H7 (cell line): ENCODE data around the gene NF2. TPM values are rescaled to one million over a fixed set of nuclear protein-coding genes. Genes with fewer than 3 reads are reported as not detected.

Source experiments
- DNase-seq: peaks from one replicate; pipeline ENCODE4 v3.0.0; 2012
- H3K27me3 ChIP-seq: 2 replicates; pipeline ENCODE4 v1.6.0; 2011; ENCODE audit warnings: mild to moderate bottlenecking, low read length; ENCODE audit not compliant: control insufficient read depth, insufficient read depth
- H3K36me3 ChIP-seq: replicated peaks from 2 replicates; pipeline ENCODE4 v1.5.1; 2011; ENCODE audit warnings: low read length; ENCODE audit not compliant: control insufficient read depth, insufficient read depth
- H3K4me3 ChIP-seq: 2 replicates; pipeline ENCODE4 v1.5.1; 2011; ENCODE audit warnings: low read depth, mild to moderate bottlenecking, control low read depth, low read length, moderate library complexity; ENCODE audit not compliant: insufficient read depth
- total RNA-seq: library from RNA; depleted of rRNA; stranded (reverse); fragments of >200 nt; shearing (Covaris generic); gene quantifications from 2 replicates; pipeline ENCODE4 v1.2.3, GENCODE V29; 2014

The NF2 gene
- total RNA-seq, 1 experiment from 2014 or later, result 52.0 TPM

DNA sequence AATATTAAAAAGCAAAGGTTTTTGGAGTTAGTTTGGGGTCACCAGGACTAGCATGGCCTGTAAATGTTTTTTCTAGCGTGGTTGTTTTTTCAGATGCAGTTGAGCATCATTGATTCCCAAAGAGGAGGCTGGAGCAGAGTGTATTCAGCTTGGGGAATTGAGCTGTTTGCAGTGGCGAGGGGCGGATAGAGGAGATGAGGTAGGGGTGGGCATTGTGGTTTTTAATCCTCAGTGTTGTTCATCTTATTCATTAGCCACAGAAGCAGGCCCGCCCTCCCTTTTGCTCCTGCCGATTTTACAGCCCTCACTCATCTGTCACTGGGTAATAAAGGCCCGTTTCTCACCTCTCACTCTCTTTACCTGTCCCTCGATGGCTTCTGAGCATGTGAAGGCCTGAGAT, 51.4 kb downstream of the NF2 start:
- DNase-seq, result no peak
- Histone ChIP-seq H3K4me3 (no peak overlapping the region), H3K36me3 (peaks cover 3% of the 10 kb centered on the region), H3K27me3 (no peaks in the 10 kb centered on the region)

DNA sequence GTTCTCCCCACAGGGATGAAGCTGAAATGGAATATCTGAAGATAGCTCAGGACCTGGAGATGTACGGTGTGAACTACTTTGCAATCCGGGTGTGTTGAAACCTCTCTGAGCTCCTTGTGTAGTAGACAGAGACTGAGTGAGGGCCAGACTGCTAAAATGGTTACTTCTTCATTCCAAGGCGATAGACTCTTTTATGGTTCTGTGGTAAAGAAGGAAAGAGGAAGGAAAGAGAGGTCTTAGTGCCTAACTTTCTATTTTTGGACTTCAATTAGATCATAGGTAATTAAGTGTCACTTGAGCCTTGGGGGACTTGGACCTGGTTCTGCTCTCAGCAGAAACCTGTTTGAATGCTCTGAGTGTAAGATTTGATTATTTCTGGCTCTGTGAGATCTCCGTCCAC, 54.7 kb downstream of the NF2 start:
- H3K36me3 ChIP-seq, result peaks cover 7% of the 10 kb centered on the region

DNA sequence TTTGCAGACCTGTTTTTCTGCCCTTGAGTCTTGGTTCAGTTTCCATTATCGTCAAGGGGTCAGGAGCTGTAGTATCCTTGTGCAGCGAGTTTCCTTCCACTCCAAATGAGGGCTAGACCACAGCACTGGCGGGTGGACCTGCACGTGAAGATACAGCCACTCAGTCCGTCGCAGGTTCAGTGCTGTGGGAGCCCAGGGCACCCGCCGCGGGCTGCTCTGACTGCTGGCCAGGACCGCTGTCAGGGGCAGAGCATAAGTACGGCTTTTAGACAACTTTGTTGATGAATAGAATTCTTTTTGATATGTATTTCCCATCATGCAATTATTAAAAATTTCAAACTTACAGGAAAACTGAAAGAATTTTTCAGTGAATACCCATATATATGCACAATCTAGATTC, 56.6 kb downstream of the NF2 start:
- no peak for DNase-seq
- Histone ChIP-seq H3K4me3 (no peak overlapping the region), H3K27me3 (no peaks in the 10 kb centered on the region), H3K36me3 (peaks cover 9% of the 10 kb centered on the region)

More for the DNA sequence above, 54.7 kb downstream of the NF2 start:
- DNase-seq, result no peak
- H3K27me3 ChIP-seq, result no peaks in the 10 kb centered on the region
- no peak overlapping the region for H3K4me3 ChIP-seq

DNA sequence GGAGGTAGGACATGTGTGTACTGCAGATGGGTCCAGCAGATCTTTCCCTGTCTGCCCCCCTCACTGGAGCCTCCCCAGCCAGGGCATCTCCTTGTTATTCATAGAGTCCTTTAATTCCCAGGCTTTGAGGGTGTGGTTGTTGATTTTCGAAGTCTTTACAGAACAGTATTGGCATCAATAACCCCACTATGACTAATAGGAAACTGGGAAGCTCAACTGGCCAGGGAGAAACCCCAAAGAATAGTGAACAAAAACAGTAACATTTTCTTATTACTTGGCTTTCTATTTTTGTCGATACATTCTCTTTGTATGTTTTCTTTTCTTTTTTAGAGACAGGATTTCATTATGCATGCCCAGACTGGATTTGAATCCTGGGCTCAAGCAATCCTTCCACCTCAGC, 57.9 kb downstream of the NF2 start:
- Histone ChIP-seq H3K4me3 (no peak overlapping the region), H3K36me3 (peaks cover 9% of the 10 kb centered on the region), H3K27me3 (no peaks in the 10 kb centered on the region)
- no peak for DNase-seq

DNA sequence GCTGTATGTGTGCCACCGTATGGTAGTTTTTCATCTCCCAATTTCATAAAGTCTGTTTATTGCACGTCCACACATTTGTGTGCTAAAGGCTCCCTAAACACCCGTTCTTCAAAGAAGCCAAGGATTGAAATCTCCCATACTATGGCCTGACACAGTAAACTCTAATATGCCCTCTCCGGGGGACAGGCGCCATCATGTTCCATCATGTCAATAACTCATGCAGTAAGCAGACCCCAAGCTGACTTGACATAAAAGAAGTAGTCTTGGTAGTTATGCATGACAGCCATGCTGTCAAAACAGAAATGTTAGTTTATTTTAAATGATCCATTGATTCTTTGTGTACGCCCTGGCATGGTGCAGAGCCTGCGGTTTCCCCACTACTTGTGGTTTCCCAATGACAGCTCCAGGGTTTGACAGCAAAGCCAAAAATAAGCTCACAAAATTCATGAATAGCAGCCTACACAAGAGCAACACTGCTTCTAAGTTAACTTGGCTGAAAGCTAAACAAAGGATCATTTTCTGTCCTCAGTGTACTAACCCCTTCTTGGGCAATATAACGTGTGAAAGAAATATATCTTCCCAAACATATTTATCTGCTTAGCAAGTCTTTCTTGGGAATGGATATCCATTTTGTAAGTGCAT, 59.9 kb downstream of the NF2 start:
- no peak for DNase-seq
- Histone ChIP-seq H3K4me3 (no peak overlapping the region), H3K27me3 (no peaks in the 10 kb centered on the region), H3K36me3 (peaks cover 6% of the 10 kb centered on the region)

DNA sequence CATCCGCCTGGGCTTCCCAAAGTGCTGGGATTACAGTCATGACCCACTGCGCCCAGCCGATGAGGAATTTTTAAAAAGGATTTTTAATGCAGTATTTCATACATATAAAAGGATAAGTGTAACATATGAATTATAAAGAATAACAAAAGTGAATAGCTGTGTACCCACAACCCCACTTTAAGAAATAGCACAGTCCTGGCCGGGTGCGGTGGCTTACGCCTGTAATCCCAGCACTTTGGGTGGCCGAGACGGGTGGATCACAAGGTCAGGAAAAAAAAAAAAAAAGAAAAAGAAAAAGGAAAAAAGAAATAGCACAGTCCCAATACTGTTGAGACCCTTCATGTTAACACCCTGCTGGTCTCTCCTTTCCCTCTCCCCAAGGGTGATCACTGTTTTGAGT, 62.1 kb downstream of the NF2 start:
- Histone ChIP-seq H3K27me3 (no peaks in the 10 kb centered on the region), H3K36me3 (peaks cover 7% of the 10 kb centered on the region), H3K4me3 (no peak overlapping the region)
- no peak for DNase-seq

DNA sequence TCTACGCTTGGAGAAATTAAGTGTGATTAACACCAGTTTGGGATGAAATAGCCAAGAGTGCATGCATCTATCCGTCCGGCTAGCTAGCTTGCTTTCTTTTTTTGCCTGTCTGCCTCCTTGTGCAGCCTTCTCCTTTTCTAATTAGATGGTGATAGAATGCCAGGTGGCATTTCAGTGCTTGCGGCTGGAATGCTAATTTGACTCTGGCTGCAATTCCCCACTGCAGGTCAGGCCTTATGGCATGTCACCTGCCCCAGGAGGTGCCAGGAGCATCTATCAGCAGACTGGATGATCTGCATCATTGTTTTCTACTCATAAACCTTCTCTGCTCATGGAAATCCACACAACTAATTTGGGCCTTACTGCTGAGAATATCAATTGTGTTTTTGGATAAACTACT, 65.2 kb downstream of the NF2 start:
- peaks cover 9% of the 10 kb centered on the region for H3K36me3 ChIP-seq
- no peaks in the 10 kb centered on the region for H3K27me3 ChIP-seq
- H3K4me3 ChIP-seq, result no peak overlapping the region
- DNase-seq, result no peak

DNA sequence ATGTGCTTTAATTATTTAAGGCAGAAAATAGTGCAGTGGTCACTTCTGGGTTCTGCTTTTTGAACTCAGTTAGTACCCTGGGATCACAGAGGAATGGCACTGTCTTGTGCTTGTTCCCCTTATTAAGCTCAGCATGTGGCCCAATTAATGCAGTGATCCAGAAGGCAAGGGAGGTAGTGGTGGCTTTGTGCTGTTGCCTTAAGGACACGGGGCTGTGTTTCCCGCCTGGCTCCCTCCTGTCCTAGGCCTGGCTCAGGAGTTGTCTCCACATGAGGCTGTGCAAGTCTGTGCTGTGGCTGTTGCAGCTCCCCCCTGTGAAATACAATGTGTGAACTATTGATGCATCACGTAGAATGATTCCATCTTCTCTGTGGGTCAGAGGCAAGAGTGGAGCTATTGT, 67.2 kb downstream of the NF2 start:
- peaks cover 17% of the 10 kb centered on the region for H3K36me3 ChIP-seq
- DNase-seq, result no peak
- H3K27me3 ChIP-seq, result no peaks in the 10 kb centered on the region
- H3K4me3 ChIP-seq, result no peak overlapping the region

DNA sequence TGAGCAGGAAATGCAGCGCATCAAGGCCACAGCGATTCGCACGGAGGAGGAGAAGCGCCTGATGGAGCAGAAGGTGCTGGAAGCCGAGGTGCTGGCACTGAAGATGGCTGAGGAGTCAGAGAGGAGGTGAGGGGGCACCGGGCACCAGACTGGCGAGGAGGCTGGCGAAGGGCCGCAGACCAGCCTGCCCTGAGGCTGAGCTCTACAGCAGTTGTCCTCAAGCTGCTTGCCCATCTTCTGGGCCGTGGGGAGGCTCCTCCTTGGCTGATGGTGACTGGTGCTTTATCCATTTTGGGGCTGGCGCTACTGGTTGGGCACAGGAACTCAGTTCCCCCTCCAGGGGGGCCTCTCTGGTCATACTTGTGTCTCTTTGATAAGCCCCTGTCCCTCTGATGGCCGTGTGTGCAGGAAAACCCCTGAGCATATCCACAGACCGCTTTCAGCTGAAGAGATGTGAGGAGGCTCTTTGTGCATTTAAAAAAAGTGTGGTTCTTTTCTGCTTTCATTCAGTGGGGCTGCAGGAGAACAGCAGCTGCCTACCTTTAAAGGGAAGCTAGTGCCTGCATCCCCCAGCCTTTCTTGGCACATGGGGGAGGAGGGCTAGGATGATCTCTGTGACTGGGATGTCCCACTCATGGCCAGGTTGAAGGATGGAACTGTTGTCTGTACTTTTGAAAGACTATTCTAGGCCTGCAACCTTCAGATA, 70.1 kb downstream of the NF2 start:
- no peak for DNase-seq
- Histone ChIP-seq H3K4me3 (no peak overlapping the region), H3K27me3 (no peaks in the 10 kb centered on the region), H3K36me3 (peaks cover 21% of the 10 kb centered on the region)

DNA sequence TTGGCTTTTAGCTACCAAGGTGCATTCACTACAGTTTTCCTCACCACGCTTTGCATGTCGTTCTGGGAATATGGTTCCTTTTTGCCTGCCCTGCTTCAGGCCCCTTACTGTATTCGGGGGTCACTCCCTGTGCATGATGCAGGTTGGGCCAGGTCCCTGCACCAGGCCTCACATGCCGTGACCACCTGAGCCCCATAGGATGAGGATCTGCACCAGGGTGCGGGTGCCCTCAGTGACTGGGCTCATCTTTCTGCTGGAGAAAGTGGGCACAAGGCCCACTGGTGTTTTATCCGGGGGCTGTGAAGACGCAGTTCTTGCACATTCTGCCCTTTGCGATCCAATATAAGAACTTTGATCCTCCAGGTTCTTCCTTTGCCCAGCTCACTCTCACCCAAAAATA, 70.7 kb downstream of the NF2 start:
- Histone ChIP-seq H3K36me3 (peaks cover 23% of the 10 kb centered on the region), H3K27me3 (no peaks in the 10 kb centered on the region), H3K4me3 (no peak overlapping the region)
- DNase-seq, result no peak

DNA sequence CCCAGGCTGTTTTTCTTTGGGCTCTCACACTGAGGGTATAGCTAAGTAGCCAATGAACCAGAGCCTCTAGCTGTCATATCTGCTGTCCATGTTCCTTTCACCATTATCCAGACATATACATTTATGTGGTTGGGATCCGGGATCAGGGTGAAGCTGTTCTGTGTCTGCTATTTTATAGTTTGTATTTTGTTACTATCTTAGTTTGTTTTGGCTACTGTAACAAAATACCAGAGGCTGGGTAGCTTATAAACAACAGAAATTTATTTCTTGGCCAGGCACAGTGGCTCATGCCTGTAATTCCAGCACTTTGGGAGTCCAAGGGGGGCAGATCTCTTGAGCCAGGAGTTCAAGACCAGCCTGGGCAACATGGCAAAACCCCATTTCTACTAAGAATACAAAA, 75.9 kb downstream of the NF2 start:
- Histone ChIP-seq H3K27me3 (no peaks in the 10 kb centered on the region), H3K36me3 (peaks cover 16% of the 10 kb centered on the region), H3K4me3 (no peak overlapping the region)
- no peak for DNase-seq

DNA sequence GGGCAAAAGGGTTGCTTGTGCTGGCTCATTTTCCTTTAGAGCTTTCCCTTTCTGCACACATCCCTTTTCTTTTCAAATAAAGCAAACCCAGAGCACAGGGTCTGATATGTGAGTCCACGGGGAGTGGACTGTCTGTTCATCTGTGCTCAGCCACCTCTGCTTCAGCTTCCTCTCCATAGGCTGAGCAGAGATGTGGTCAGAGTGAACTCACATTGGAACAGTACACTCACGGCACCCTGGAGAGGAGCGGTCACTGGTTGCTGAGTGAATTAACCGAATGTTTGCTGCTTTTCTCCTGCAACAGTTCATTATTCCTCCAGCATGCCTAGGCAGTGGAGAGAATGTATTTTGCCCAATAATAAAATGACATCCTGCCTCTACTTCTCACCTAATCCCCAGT, 80.1 kb downstream of the NF2 start:
- Histone ChIP-seq H3K36me3 (peaks cover 5% of the 10 kb centered on the region), H3K4me3 (no peak overlapping the region), H3K27me3 (no peaks in the 10 kb centered on the region)
- DNase-seq, result no peak

DNA sequence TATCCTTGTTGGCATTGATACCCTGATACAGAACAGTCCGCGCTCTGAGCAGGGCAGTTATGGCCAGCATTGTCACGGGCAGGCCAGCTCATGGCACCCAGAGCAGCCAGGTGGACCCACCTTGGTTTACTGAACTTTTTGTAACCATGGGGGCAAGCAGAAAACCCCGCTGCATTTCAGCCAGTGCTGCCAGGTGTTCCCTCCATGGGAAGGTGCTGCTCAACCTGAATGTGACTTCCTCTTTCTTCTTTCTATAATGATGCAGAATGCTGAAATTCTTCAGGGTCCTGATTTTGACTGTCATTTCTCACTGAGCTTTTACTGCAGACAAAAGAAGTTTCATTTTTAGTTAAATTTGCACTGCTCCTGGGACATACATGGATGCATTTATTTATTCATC, 80.8 kb downstream of the NF2 start:
- H3K4me3 ChIP-seq, result no peak overlapping the region
- peaks cover 2% of the 10 kb centered on the region for H3K36me3 ChIP-seq
- DNase-seq, result no peak
- no peaks in the 10 kb centered on the region for H3K27me3 ChIP-seq

DNA sequence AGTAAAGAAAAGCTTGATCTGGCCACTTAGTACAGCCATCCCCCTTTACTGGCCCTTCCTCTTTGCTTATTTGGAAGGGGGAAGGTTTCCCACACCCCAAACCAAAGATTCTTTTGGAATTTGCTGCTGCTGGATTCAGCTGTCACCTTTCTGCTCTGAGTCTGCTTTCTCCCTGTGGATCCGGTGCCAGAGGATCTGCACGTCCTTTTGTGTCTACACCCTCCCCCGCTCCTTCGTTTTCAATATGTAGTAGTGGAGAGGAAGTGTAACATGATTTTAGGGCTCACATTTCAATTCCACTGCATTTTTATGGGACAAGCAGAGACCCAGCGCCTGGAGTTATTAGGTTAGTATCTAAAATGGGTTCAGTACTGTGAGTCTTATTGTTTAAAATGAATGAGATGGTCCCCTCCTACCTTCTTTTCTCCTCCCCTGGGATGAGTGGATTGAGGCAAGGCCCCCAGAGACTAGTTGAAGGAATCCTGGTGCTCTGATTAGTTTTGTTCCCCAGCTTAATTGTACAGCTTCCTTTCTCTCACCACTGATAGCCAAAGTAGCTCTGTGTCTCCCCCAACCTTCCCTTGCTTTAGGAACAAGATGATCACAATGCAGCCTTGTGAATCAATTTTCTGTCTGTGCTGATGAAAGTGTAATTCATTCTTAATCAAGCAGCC, 85.9 kb downstream of the NF2 start:
- H3K4me3 ChIP-seq, result no peak overlapping the region

DNA sequence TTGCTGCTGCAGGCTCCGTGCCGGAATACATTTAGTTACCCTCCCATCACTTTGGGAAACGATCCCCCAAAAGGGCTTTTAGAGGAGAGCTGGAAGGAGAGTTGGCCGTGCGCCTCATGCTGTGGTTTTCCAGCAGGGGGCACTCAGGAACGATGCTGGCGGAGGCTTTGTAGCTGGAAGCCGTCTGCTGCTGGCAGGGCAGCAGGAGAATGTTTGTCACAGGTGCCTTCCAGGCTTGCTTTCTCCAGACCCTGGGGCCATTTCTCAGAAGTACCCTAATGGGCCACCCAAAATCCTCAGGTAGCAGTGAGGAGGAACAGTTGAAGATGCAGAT, 86.4 kb downstream of the NF2 start:
- peak; percentile 85 for DNase-seq
- H3K27me3 ChIP-seq, result no peaks in the 10 kb centered on the region
- H3K4me3 ChIP-seq, result no peak overlapping the region
- no peaks in the 10 kb centered on the region; the same call in 1 of the 2 replicates for H3K36me3 ChIP-seq

More for the DNA sequence above, 85.9 kb downstream of the NF2 start:
- DNase-seq, result no peak
- Histone ChIP-seq H3K27me3 (no peaks in the 10 kb centered on the region), H3K36me3 (no peaks in the 10 kb centered on the region; the same call in 1 of the 2 replicates)
